WTC11 (cell line): ENCODE data around the gene RPP38.

Experiments
- ATF2 ChIP-seq: sonication (generic); formaldehyde crosslinking; IDR thresholded peaks from 2 replicates; pipeline ENCODE4 v1.8.1; 2022; ENCODE audit warnings: low read depth, missing genetic modification reagents, borderline replicate concordance
- CREM ChIP-seq: sonication (generic); formaldehyde crosslinking; IDR thresholded peaks from 2 replicates; pipeline ENCODE4 v1.8.1; 2022; ENCODE audit warnings: mild to moderate bottlenecking, missing genetic modification reagents, moderate library complexity
- ETV6 ChIP-seq: sonication (generic); formaldehyde crosslinking; IDR thresholded peaks from 2 replicates; pipeline ENCODE4 v1.8.1; 2022; ENCODE audit warnings: mild to moderate bottlenecking, missing genetic modification reagents
- NFYB ChIP-seq: sonication (generic); formaldehyde crosslinking; conservative IDR thresholded peaks from 2 replicates; pipeline ENCODE4 v1.8.0; 2022; ENCODE audit warnings: low read depth, missing genetic modification reagents
- SMAD4 ChIP-seq: sonication (generic); formaldehyde crosslinking; IDR thresholded peaks from 2 replicates; pipeline ENCODE4 v1.8.0; 2022; ENCODE audit warnings: mild to moderate bottlenecking, missing genetic modification reagents
- SP1 ChIP-seq: sonication (generic); formaldehyde crosslinking; conservative IDR thresholded peaks from 2 replicates; pipeline ENCODE4 v1.8.1; 2022; ENCODE audit warnings: missing genetic modification reagents
- TCF7 ChIP-seq: sonication (generic); formaldehyde crosslinking; IDR thresholded peaks from 2 replicates; pipeline ENCODE4 v1.8.0; 2022; ENCODE audit warnings: mild to moderate bottlenecking, low read depth, missing genetic modification reagents, moderate library complexity
- TEAD4 ChIP-seq: sonication (generic); formaldehyde crosslinking; IDR thresholded peaks from 2 replicates; pipeline ENCODE4 v1.8.0; 2022; ENCODE audit warnings: mild to moderate bottlenecking, missing genetic modification reagents
- USF1 ChIP-seq: sonication (generic); formaldehyde crosslinking; IDR thresholded peaks from 2 replicates; pipeline ENCODE4 v1.8.0; 2022; ENCODE audit warnings: mild to moderate bottlenecking, missing genetic modification reagents
- ZNF121 ChIP-seq: sonication (generic); formaldehyde crosslinking; IDR thresholded peaks from 2 replicates; pipeline ENCODE4 v1.8.0; 2023; ENCODE audit warnings: missing genetic modification reagents
- ZNF416 ChIP-seq: fragments of 250-450 bp; sonication (Bioruptor Pico); IDR thresholded peaks from 2 replicates; pipeline ENCODE4 v1.9.0; 2021; ENCODE audit warnings: mild to moderate bottlenecking, inconsistent platforms
- TF ChIP-seq, protein P1 (sequence below): fragments of 200-600 bp; IDR thresholded peaks from 2 replicates; pipeline ENCODE4 v1.8.0; 2022; ENCODE audit warnings: antibody characterized with exemption
- TF ChIP-seq, protein P2 (sequence below): sonication (generic); formaldehyde crosslinking; IDR thresholded peaks from 2 replicates; pipeline ENCODE4 v1.8.0; 2022; ENCODE audit warnings: mild to moderate bottlenecking, missing genetic modification reagents

DNA sequence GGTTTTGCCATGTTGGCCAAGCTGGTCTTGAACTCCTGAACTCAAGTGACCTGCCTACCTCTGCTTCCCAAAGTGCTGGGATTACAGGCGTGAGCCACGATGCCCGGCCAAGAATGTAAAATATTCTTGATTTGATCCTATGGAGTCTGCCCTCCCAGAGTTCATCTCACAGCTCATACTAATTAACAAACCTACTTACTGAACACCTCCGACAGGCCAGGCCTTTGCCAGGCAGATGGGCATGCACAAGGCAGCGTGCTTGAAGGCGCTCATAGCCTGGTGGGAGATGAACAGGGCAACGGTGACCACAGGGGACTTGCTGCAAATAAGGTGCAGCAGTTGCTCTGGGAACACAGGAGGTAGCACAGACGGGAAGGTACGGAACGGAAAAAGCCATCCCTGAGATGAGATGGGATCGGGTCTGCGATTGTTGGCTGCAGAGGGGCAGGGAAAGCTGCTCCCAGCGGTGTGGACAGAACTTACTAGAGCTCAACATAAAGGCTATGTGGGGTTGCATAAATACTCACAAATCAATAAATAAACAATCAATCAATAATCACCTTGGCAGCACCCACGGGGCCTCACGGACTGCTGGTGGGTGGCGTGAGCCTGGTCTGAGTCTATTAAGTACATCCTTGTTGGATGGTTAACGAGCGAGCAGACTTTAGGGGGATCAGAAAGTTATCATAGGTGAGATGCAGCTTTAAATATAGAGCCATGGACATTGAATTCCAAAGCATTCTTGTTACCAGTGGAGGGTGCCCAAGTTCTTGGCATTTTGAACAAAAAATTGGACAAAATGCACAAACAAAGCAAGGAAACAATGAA lies 13.3 kb upstream of the RPP38 start:
- TF ChIP-seq, protein P1, sequence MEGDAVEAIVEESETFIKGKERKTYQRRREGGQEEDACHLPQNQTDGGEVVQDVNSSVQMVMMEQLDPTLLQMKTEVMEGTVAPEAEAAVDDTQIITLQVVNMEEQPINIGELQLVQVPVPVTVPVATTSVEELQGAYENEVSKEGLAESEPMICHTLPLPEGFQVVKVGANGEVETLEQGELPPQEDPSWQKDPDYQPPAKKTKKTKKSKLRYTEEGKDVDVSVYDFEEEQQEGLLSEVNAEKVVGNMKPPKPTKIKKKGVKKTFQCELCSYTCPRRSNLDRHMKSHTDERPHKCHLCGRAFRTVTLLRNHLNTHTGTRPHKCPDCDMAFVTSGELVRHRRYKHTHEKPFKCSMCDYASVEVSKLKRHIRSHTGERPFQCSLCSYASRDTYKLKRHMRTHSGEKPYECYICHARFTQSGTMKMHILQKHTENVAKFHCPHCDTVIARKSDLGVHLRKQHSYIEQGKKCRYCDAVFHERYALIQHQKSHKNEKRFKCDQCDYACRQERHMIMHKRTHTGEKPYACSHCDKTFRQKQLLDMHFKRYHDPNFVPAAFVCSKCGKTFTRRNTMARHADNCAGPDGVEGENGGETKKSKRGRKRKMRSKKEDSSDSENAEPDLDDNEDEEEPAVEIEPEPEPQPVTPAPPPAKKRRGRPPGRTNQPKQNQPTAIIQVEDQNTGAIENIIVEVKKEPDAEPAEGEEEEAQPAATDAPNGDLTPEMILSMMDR, result no peak
- TF ChIP-seq, protein P2, sequence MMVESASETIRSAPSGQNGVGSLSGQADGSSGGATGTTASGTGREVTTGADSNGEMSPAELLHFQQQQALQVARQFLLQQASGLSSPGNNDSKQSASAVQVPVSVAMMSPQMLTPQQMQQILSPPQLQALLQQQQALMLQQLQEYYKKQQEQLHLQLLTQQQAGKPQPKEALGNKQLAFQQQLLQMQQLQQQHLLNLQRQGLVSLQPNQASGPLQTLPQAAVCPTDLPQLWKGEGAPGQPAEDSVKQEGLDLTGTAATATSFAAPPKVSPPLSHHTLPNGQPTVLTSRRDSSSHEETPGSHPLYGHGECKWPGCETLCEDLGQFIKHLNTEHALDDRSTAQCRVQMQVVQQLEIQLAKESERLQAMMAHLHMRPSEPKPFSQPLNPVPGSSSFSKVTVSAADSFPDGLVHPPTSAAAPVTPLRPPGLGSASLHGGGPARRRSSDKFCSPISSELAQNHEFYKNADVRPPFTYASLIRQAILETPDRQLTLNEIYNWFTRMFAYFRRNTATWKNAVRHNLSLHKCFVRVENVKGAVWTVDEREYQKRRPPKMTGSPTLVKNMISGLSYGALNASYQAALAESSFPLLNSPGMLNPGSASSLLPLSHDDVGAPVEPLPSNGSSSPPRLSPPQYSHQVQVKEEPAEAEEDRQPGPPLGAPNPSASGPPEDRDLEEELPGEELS (CRISPR knock-in tag), result no peak
- no peak for TF ChIP-seq ZNF121
- no peak for TF ChIP-seq NFYB
- TF ChIP-seq TCF7, result no peak
- TF ChIP-seq ZNF416, result no peak
- TF ChIP-seq TEAD4 (CRISPR knock-in tag), result no peak
- TF ChIP-seq ATF2, result no peak
- no peak for TF ChIP-seq CREM (CRISPR knock-in tag)
- no peak for TF ChIP-seq USF1
- TF ChIP-seq ETV6 (CRISPR knock-in tag), result no peak
- TF ChIP-seq SP1 (CRISPR knock-in tag), result no peak
- TF ChIP-seq SMAD4 (CRISPR knock-in tag), result no peak
